ENCODE data around the gene CD2.

GRCh38 chr1:116781034-116781433 lies 26.8 kb downstream of the CD2 start:
- TF ChIP-seq CTCF (IDR thresholded peaks at IDR 0.05) (no peak), POLR2A (IDR thresholded peaks at IDR 0.05) (no peak), POLR2AphosphoS5 (IDR thresholded peaks at IDR 0.05) (no peak)

Measured in stomach (tissue), 4 donors.